HG03457 (cell line): ENCODE data around the gene MBD3L2B.

Source experiments
- ATAC-seq: cut with Tn5 transposase; IDR thresholded peaks from one replicate; pipeline ENCODE4 v1.9.1; 2021; ENCODE audit warnings: moderate number of reproducible peaks; ENCODE audit not compliant: unreplicated experiment

Gene MBD3L2B

DNA sequence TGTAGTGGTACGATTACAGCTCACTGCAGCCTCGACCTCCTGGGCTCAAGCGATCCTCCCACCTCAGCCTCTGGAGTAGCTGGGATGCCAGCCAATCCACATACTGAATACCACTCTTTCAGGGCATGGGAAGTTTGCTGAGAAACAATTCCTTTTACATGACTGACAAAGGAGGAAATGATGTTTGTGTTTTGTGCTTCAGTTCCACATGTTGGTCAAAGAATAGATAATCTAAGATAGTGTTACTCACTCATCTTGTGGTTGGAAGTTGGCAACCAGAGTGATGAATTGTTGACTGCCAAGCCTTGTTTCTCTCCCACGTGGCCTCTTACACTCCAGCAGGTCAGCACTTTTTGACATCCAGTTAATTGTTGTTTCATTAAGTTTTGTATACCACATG lies 7.6 kb downstream of the MBD3L2B start:
- ATAC-seq = no peak

DNA sequence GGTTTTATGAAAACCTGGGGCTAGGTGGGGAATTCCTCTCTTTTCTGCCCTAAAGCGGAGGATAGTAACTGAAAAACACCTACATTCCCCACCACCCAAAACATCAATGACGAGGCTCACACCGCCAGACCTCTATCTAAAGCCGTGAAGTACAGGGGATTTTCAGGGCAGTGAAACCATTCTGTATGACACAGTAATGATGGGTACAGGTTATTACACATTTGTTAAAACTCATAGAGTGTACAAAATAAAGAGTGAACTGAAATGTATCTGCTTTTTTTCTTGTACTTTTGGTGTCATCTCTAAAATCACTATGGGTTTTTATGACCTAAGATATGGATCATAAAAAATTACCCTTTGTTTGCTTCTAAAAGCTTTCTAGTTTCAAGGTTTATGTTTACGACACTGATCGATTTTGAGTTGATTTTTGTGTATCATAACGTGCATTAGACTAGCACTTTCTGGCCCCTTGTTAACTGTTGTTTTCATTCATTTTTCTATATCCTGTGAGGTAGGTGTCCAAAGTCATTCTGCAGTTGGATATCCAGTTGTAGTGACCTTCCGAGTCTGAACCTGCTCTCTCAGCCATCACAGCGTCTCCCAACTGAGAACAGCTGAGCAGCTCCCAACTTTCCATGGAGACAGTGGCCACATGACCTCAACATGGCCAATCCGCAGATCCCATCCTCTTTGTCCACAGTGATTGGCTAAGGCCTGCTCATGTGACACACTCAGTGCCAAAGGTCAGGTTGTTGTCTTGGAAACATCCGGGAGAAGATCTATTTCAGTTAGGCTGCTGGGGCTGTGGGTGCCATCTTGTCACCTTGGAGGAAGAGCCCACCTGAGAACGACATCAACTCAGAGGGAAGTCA lies 10.3 kb downstream of the MBD3L2B start:
- no peak for ATAC-seq

GRCh38 chr19:7007859-7008258 lies 13.4 kb downstream of the MBD3L2B start:
- ATAC-seq = no peak

DNA sequence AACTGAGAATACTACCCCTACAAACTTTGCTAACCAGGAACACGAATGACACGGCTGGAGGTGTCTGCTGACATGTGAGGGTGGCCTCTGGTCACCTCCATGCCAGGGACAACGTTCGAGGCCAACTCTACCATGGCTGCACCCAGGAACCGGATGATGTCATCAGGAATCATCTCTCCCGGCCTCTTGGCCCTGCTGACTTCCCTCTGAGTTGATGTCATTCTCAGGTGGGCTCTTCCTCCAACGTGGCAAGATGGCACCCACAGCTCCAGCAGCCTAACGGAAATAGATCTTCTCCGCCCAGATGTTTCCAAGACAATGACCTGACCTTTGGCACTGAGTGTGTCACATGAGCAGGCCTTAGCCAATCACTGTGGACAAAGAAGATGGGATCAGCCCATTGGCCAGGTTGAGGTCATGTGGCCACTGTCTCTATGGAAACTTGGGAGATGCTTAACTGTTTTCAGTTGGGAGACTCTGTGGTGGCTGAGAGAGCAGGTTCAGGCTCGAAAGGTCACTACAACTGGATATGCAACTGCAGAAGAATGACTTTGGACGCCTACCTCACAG lies 15.0 kb downstream of the MBD3L2B start:
- ATAC-seq = no peak

GRCh38 chr19:7004313-7004931 lies 16.8 kb downstream of the MBD3L2B start:
- no peak for ATAC-seq

- ATAC-seq = no peak
Observed at GRCh38 chr19:7000816-7001215, 20.4 kb downstream of the MBD3L2B start.

- ATAC-seq = no peak
Observed at GRCh38 chr19:7000333-7000732, 20.9 kb downstream of the MBD3L2B start.

DNA sequence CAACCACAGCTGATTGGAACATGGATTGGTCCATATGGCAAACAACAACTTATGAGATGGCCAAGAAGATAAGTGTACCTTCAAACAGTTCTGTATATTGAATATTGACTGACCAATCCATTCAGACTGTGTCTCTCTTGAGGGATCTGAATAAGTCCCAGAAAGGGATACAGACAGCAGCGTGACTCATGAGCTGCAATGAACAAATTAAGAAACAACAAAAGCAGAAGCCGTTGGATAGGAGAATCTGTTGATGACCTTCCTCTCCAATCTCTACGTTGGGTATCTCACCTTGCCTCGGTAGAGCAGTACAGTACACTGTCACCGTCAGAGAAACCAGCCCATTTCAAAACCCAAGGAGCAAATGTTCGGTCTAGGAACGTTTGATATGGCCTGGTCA lies 21.3 kb downstream of the MBD3L2B start:
- ATAC-seq = no peak

DNA sequence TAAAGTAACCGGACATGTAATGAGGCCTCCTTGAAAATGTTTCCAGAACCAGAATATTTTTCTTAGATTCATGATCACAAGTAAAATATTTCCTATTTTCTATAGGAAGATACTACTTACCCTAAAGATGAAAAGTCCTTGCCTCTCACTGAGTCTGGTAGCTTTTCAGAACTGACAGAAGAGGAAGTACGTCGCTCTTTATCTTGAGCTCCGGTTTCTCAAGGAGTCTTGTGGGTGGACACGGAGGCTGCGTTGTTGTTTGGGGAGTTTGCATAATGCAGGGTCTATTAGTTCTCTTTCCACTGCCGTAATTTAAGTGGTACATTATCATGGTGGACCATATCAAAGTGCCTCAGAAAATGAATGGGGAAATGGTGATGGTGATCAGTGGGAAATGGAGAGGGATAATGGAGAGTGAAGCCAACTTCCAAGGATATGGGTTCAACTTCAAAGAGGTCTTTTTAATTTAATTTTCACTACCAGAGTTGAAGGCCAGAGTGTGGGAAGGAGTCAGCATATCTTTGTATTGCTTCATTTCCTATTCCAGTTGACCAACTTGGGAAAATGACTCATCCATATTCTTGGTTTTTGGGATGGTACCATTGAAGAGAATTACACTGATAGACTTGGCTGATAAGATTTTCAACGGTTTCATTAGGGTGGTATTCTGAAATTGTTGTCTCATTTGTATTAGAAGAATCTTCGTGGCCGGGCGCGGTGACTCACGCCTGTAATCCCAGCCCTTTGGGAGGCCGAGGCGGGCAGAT lies 23.4 kb downstream of the MBD3L2B start:
- no peak for ATAC-seq

GRCh38 chr19:6996810-6997209 lies 24.4 kb downstream of the MBD3L2B start:
- no peak for ATAC-seq

GRCh38 chr19:6995054-6995453 lies 26.2 kb downstream of the MBD3L2B start:
- ATAC-seq = no peak

- no peak for ATAC-seq
Observed at GRCh38 chr19:6988257-6988656, 33.0 kb downstream of the MBD3L2B start.

- no peak for ATAC-seq
Observed at GRCh38 chr19:6987850-6988249, 33.4 kb downstream of the MBD3L2B start.

GRCh38 chr19:6983448-6983847 lies 37.8 kb downstream of the MBD3L2B start:
- no peak for ATAC-seq

GRCh38 chr19:6979399-6979798 lies 41.8 kb downstream of the MBD3L2B start:
- ATAC-seq = no peak

DNA sequence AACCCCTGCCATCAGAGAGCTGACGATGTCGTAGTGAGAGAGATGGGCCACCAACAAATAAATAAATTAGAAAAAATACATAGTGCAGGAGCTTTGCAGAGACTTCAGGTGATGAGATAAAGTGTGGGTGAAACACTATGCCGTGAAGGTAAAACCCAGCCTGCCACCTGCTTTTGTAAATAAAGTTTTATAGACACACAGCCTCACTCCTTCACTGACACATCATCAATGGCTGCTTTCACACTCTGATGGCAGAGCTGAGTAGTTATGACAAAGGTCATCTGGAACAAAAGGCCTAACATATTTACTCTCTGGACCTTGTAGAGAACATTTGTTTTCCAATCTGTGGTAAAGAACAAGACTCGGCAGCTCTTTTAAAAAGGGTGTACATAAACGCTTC lies 45.0 kb downstream of the MBD3L2B start:
- no peak for ATAC-seq

DNA sequence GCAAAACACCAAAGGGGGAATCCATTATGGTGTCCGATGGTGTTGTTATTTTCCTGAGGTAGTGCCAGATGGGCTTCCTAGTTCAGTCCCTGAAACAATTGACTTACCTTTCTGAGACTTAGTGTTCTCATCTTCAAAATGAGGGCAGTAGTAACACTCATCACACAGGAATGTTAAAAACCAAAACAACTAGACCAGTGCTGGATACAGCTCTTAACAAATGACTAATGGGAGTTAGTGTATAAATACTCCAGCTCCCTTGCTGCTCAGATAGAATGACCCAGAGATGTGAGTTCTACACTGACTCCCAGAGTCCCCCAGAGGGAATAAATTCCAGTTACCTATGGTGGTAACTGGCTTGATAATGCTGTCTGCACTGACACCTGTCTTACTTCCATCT lies 49.9 kb downstream of the MBD3L2B start:
- no peak for ATAC-seq

GRCh38 chr19:6970443-6970842 lies 50.8 kb downstream of the MBD3L2B start:
- no peak for ATAC-seq

DNA sequence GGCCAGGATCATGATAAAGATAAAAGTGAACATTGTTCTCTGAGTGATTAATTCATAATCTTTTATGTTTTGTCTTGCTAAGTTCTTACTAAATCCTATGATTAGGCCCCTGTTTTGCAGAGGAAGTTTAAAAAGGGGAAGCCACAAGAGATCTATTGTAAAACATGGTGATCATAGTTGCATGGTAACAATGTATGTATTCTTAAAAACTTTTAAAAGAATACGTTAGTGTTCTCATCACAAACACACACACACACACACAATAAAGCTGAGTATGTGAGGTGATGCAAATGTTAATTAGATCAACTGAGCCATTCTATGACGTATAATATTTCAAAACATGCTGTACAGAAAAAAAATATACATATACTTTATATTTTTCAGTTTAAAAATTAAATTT lies 51.2 kb downstream of the MBD3L2B start:
- no peak for ATAC-seq

DNA sequence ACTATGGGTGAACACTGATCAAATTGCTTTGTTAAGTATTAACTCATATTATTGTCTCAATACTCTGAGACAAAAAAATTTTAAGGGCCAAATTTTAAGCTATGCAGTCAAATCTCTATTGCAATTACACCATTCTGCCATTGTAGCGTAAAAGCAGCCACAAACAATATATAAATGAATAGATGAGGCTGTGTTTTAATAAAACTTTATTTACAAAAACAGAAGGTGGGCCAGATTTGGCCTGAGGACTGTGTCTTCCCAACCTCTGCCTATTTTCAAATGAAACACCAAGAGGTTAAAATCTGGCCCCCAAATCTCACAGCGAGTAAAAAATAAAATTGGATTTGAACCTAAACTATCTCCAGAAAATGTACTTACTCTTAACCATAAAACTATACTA lies 51.7 kb downstream of the MBD3L2B start:
- ATAC-seq = no peak
